ENCODE results near the gene TULP4. TPM values are rescaled to one million over a fixed set of nuclear protein-coding genes. Genes with fewer than 3 reads are reported as not detected.

The TULP4 gene
- total and polyA plus RNA-seq, 2 of the 8 experiments (the other 6 are each of a cell fraction or from before 2014, with no cell fraction given): 7.7 to 51.6 TPM

- ChIA-PET POLR2A (ENCODE audit: partially characterized antibody) (interaction anchor here (0.5 to 1.2 kb wide), 3 partner anchors 14 to 279 kb away, joined by 3 to 4 read pairs (median 3); no protein-coding TSS in a partner anchor), CTCF (ENCODE audit: partially characterized antibody) (interaction anchor here (0.6 to 1.9 kb wide), 6 partner anchors 10 to 278 kb away, joined by 3 to 8 read pairs (median 4); no protein-coding TSS in a partner anchor)
- Histone ChIP-seq H3K4me1 (replicated peaks in 1 of 4; ENCODE audit: control insufficient read depth in 3 of 4, insufficient read depth in 4 of 4, low read length in 3 of 4) (no peaks in the 10 kb centered on the region), H2BK15ac (ENCODE audit: low read length) (no peak overlapping the region), H3K27ac (ENCODE audit: low read depth, low read length) (no peak overlapping the region), H4K5ac (ENCODE audit: insufficient read length, low read depth, low read length) (no peak overlapping the region), H3K36me3 (ENCODE audit: control insufficient read depth in 2 of 4, insufficient read depth in 4 of 4, low read length in 3 of 4) (peaks cover 0 to 23% (median 8%) of the 10 kb centered on the region in 4 experiments; a peak in 5 of 8 replicates), H3K23me2 (ENCODE audit: low read depth, low read length) (no peaks in the 10 kb centered on the region), H2AFZ (ENCODE audit: low read length) (no peak overlapping the region), H3K4ac (replicated peaks; ENCODE audit: insufficient read length, low read depth, low read length) (no peak overlapping the region), H3K23ac (ENCODE audit: insufficient read length) (no peak overlapping the region), H3K4me2 (ENCODE audit: insufficient read depth in 1 of 2, low read depth in 2 of 2, low read length in 2 of 2) (no peak overlapping the region), H2AK5ac (ENCODE audit: low read depth, low read length) (no peak overlapping the region), H3K27me3 (replicated peaks in 1 of 4; ENCODE audit: control insufficient read depth in 3 of 4, extremely low read depth in 1 of 4, insufficient read depth in 3 of 4, low read length in 3 of 4) (no peaks in the 10 kb centered on the region), H4K91ac (replicated peaks; ENCODE audit: insufficient read length, low read length) (no peak overlapping the region), H3K56ac (replicated peaks; ENCODE audit: insufficient read length, low read depth, low read length) (no peak overlapping the region), H3K79me1 (ENCODE audit: low read depth, low read length) (no peaks in the 10 kb centered on the region), H2BK120ac (replicated peaks; ENCODE audit: low read depth, low read length) (no peak overlapping the region), H3K4me3 (ENCODE audit: extremely low read depth in 1 of 4, insufficient read depth in 2 of 4, low read depth in 3 of 4, low read length in 4 of 4) (no peak overlapping the region), H3K79me2 (ENCODE audit: control insufficient read depth in 1 of 2, insufficient read depth in 2 of 2, low read length in 2 of 2) (no peaks in the 10 kb centered on the region), H4K8ac (ENCODE audit: extremely low read depth, insufficient read depth, low read length) (no peak overlapping the region), H3K9ac (replicated peaks in 1 of 4; ENCODE audit: extremely low read depth in 1 of 4, low read depth in 3 of 4, low read length in 3 of 4) (no peak overlapping the region), H3K14ac (ENCODE audit: insufficient read length) (no peak overlapping the region), H2BK20ac (ENCODE audit: low read length) (no peak overlapping the region), H3K9me3 (ENCODE audit: insufficient read depth in 2 of 2, low read depth in 1 of 2, low read length in 1 of 2) (no peaks in the 10 kb centered on the region), H2BK12ac (ENCODE audit: low read depth, low read length) (no peak overlapping the region), H3K18ac (ENCODE audit: extremely low read depth, low read length) (no peak overlapping the region), H4K20me1 (replicated peaks in 1 of 2; ENCODE audit: control insufficient read depth in 1 of 2, insufficient read depth in 2 of 2, low read length in 2 of 2) (no peaks in the 10 kb centered on the region), H2BK5ac (ENCODE audit: low read depth, low read length) (no peak overlapping the region)
- DNase-seq (ENCODE audit: low read depth in 1 of 2, low spot score in 2 of 2): no peak
- FAIRE-seq: no peak
- 100% methylated on average over 1 of the region's 1 CpG; no CpG with 5 or more reads in 1 of the 2 experiments for WGBS, 2 experiments (ENCODE audit: extremely low coverage in 1 of 2, insufficient coverage in 1 of 2, insufficient read length in 1 of 2, insufficient replicate concordance in 2 of 2, low coverage in 1 of 2, low lambda C conversion rate in 2 of 2, missing lambda C conversion rate in 1 of 2)
- TF ChIP-seq CTBP2 (IDR thresholded peaks at IDR 0.05; ENCODE audit: borderline replicate concordance, insufficient read depth, insufficient read length, low read length): no peak
These were observed 187.3 kb downstream of the TULP4 start for GRCh38 chr6:158499601-158500000.
